Upper lobe of left lung (tissue), 6 donors: ENCODE results near the gene PLGRKT. TPM values are rescaled to one million over a fixed set of nuclear protein-coding genes. Genes with fewer than 3 reads are reported as not detected.

Source experiments
- ATAC-seq, 2 donors: fragments of 200-7000 bp; cut with Tn5 transposase; one replicate each; pipeline ENCODE4 v1.9.1; 2022; ENCODE audit warnings: mild to moderate bottlenecking in 2 of 2, moderate library complexity in 2 of 2; ENCODE audit not compliant: low FRiP score in 2 of 2
- DNase-seq, 2 donors: peaks; one replicate each; pipeline ENCODE4 v3.0.0-alpha.2; 2019 to 2020
- H3K27ac ChIP-seq, 4 donors: fragments of 200-600 bp; sonication (generic); one replicate each; pipeline ENCODE4 v1.5.1; 2016 to 2019
- H3K27me3 ChIP-seq, 4 donors: fragments of 200-600 bp; sonication (generic); one replicate each; pipeline ENCODE4 v1.5.1; 2017 to 2019
- H3K36me3 ChIP-seq, 4 donors: fragments of 200-600 bp; sonication (generic); one replicate each; pipeline ENCODE4 v1.5.1; 2016 to 2019
- H3K4me1 ChIP-seq, 4 donors: fragments of 200-600 bp; sonication (generic); one replicate each; pipeline ENCODE4 v1.5.1; 2018 to 2019
- H3K4me3 ChIP-seq, 4 donors: fragments of 200-600 bp; sonication (generic); one replicate each; pipeline ENCODE4 v1.5.1; 2017 to 2019; ENCODE audit warnings: mild to moderate bottlenecking in 2 of 4, moderate library complexity in 1 of 4
- H3K9me3 ChIP-seq, 4 donors: fragments of 200-600 bp; sonication (generic); one replicate each; pipeline ENCODE4 v1.5.1; 2018 to 2019
- CTCF ChIP-seq, 6 experiments: fragments of 450-650 bp in 4 of 6; fragments of 200-600 bp in 2 of 6; sonication (generic) in 2 of 6; IDR thresholded peaks; one replicate each; pipeline ENCODE4 v1.5.1; 2016 to 2019; ENCODE audit warnings: antibody characterized with exemption in 6 of 6
- EP300 ChIP-seq, 4 donors: sonication (generic); formaldehyde crosslinking; IDR thresholded peaks; one replicate each; pipeline ENCODE4 v1.5.1; 2017; ENCODE audit warnings: antibody characterized with exemption in 4 of 4, control low read depth in 2 of 4
- POLR2A ChIP-seq, 4 donors: fragments of 450-650 bp; IDR thresholded peaks; one replicate each; pipeline ENCODE4 v1.5.1; 2016 to 2017; ENCODE audit warnings: antibody characterized with exemption in 4 of 4, mild to moderate bottlenecking in 2 of 4
- POLR2AphosphoS5 ChIP-seq, 2 donors: sonication (generic); formaldehyde crosslinking; IDR thresholded peaks; one replicate each; pipeline ENCODE4 v1.5.1; 2017; ENCODE audit warnings: antibody characterized with exemption in 2 of 2
- WGBS, 2 donors: methylation state at CpG; one replicate each; pipeline ENCODE4 v1.1.5; 2017 to 2018; 5-methylcytosine and 5-hydroxymethylcytosine counted together
- total RNA-seq, 6 donors: library from RNA; depleted of rRNA in 4 of 6; stranded (reverse); fragments of >200 nt in 4 of 6; gene quantifications; one replicate each; pipeline versions ENCODE4 v1.1.0 to v1.2.1, GENCODE V29; 2016 to 2021
- donor health status: DM: no; HTN: no; CAD: no; lungs with moderate emphysema.
- donor health status: DM: no; HTN: yes; CAD: no; lungs with severe emphysema.

PLGRKT gene
- total RNA-seq, 6 donors from 2014 or later: 3.1 to 19.3 (median 14.4) TPM

GRCh38 chr9:5375091-5375490, 62.6 kb downstream of the PLGRKT start:
- Histone ChIP-seq H3K4me1 (peaks cover 0 to 4% (median 0%) of the 10 kb centered on the region in 4 donors), H3K36me3 (no peaks in the 10 kb centered on the region), H3K4me3 (no peak overlapping the region), H3K27me3 (no peaks in the 10 kb centered on the region), H3K27ac (no peak overlapping the region), H3K9me3 (no peaks in the 10 kb centered on the region)
- no peak for ATAC-seq
- TF ChIP-seq POLR2AphosphoS5 (IDR thresholded peaks at IDR 0.05): no peak
- no peak for TF ChIP-seq EP300 (IDR thresholded peaks at IDR 0.05)
- no peak for TF ChIP-seq POLR2A (IDR thresholded peaks at IDR 0.05)
- TF ChIP-seq CTCF (IDR thresholded peaks at IDR 0.05): no peak
- WGBS, 2 donors: 51 to 73% methylated on average over 1 of the region's 1 CpG
- DNase-seq: no peak

- no peak overlapping the region for H3K4me3 ChIP-seq
- TF ChIP-seq EP300 (IDR thresholded peaks at IDR 0.05) (no peak), POLR2AphosphoS5 (IDR thresholded peaks at IDR 0.05) (no peak), CTCF (IDR thresholded peaks at IDR 0.05) (no peak), POLR2A (IDR thresholded peaks at IDR 0.05) (no peak)
- 57 to 85% methylated on average over 2 to 3 of the region's 3 CpGs for WGBS, 2 donors
- DNase-seq (no peak), ATAC-seq (no peak)
- peaks cover 0 to 5% (median 0%) of the 10 kb centered on the region in 4 donors for H3K36me3 ChIP-seq
- H3K4me1 ChIP-seq: no peaks in the 10 kb centered on the region
- no peak overlapping the region for H3K27ac ChIP-seq
- no peaks in the 10 kb centered on the region for H3K27me3 ChIP-seq
- no peaks in the 10 kb centered on the region for H3K9me3 ChIP-seq
Observed at GRCh38 chr9:5364294-5365024, 73.3 kb downstream of the PLGRKT start.

GRCh38 chr9:5361326-5362010, 76.3 kb downstream of the PLGRKT start:
- ATAC-seq (no peak), DNase-seq (no peak)
- no peak overlapping the region for H3K27ac ChIP-seq
- no peaks in the 10 kb centered on the region for H3K4me1 ChIP-seq
- no peak overlapping the region for H3K4me3 ChIP-seq
- 77 to 92% methylated on average over 3 of the region's 3 CpGs for WGBS, 2 donors
- H3K27me3 ChIP-seq: no peaks in the 10 kb centered on the region
- peaks cover 0 to 14% (median 0%) of the 10 kb centered on the region in 4 donors for H3K36me3 ChIP-seq
- TF ChIP-seq POLR2AphosphoS5 (IDR thresholded peaks at IDR 0.05) (no peak), CTCF (IDR thresholded peaks at IDR 0.05) (no peak), POLR2A (IDR thresholded peaks at IDR 0.05) (no peak), EP300 (IDR thresholded peaks at IDR 0.05) (no peak)
- H3K9me3 ChIP-seq: no peaks in the 10 kb centered on the region

- H3K36me3 ChIP-seq: peaks cover 0 to 14% (median 0%) of the 10 kb centered on the region in 4 donors
- H3K27ac ChIP-seq: no peak overlapping the region
- DNase-seq (no peak), ATAC-seq (no peak)
- no peaks in the 10 kb centered on the region for H3K4me1 ChIP-seq
- no peaks in the 10 kb centered on the region for H3K27me3 ChIP-seq
- no peak for TF ChIP-seq CTCF (IDR thresholded peaks at IDR 0.05)
- no peak for TF ChIP-seq POLR2AphosphoS5 (IDR thresholded peaks at IDR 0.05)
- no peak for TF ChIP-seq POLR2A (IDR thresholded peaks at IDR 0.05)
- no peak for TF ChIP-seq EP300 (IDR thresholded peaks at IDR 0.05)
- H3K4me3 ChIP-seq: no peak overlapping the region
- H3K9me3 ChIP-seq: no peaks in the 10 kb centered on the region
Observed at GRCh38 chr9:5360341-5360740, 77.4 kb downstream of the PLGRKT start.
